Measurements from ENCODE around the gene PLAC9. TPM values are rescaled to one million over a fixed set of nuclear protein-coding genes. Genes with fewer than 3 reads are reported as not detected.
"Not testable (repeated sequence)": the region's sequence is repeated elsewhere in the genome, so short reads cannot be mapped to it uniquely, and the experiment has no call there.

PLAC9 gene
- total RNA-seq, 1 donor = 19.2 TPM

DNA sequence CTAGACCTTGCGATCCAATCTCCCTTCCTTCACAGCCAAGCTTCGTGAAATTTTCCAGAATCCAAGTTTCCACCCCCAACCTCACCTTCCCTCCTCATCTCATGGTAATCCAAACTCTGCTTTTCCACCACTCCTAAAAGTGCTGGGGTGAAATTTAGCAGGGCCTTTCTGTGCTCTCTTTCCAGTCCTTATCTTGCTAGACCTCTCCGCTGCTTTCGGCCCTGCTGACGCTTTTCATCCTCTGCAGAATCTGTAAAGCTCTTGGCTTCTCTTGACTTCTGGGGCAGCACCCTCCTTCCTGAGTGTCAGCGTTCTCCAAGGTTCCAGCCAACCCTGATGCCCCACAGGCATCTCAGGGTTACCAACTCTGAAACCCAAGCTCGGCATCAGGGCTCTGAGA, 7.7 kb downstream of the PLAC9 start:
- Histone ChIP-seq H2AFZ (ENCODE audit: low read length) (no peak overlapping the region), H3K27me3 (ENCODE audit: insufficient read depth, low read length) (no peaks in the 10 kb centered on the region), H3K4me3 (ENCODE audit: insufficient read depth, low read length) (no peak overlapping the region), H3K4me1 (ENCODE audit: insufficient read depth, low read length) (peaks cover 28% of the 10 kb centered on the region), H4K20me1 (ENCODE audit: insufficient read depth, low read length) (peaks cover 3% of the 10 kb centered on the region), H3K27ac (ENCODE audit: low read depth, low read length) (no peak overlapping the region), H3K9me3 (ENCODE audit: low read depth, low read length) (no peaks in the 10 kb centered on the region), H3K36me3 (ENCODE audit: insufficient read depth, low read length) (no peaks in the 10 kb centered on the region), H3K4me2 (ENCODE audit: insufficient read depth, low read length) (no peak overlapping the region), H3K79me2 (ENCODE audit: insufficient read depth, low read length) (no peaks in the 10 kb centered on the region)
- TF ChIP-seq, protein P1, sequence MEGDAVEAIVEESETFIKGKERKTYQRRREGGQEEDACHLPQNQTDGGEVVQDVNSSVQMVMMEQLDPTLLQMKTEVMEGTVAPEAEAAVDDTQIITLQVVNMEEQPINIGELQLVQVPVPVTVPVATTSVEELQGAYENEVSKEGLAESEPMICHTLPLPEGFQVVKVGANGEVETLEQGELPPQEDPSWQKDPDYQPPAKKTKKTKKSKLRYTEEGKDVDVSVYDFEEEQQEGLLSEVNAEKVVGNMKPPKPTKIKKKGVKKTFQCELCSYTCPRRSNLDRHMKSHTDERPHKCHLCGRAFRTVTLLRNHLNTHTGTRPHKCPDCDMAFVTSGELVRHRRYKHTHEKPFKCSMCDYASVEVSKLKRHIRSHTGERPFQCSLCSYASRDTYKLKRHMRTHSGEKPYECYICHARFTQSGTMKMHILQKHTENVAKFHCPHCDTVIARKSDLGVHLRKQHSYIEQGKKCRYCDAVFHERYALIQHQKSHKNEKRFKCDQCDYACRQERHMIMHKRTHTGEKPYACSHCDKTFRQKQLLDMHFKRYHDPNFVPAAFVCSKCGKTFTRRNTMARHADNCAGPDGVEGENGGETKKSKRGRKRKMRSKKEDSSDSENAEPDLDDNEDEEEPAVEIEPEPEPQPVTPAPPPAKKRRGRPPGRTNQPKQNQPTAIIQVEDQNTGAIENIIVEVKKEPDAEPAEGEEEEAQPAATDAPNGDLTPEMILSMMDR (IDR thresholded peaks at IDR 0.05; ENCODE audit: extremely low read depth, low read depth, low read length) = no peak
- no peak for DNase-seq (ENCODE audit: insufficient read length, low spot score, missing footprints)

DNA sequence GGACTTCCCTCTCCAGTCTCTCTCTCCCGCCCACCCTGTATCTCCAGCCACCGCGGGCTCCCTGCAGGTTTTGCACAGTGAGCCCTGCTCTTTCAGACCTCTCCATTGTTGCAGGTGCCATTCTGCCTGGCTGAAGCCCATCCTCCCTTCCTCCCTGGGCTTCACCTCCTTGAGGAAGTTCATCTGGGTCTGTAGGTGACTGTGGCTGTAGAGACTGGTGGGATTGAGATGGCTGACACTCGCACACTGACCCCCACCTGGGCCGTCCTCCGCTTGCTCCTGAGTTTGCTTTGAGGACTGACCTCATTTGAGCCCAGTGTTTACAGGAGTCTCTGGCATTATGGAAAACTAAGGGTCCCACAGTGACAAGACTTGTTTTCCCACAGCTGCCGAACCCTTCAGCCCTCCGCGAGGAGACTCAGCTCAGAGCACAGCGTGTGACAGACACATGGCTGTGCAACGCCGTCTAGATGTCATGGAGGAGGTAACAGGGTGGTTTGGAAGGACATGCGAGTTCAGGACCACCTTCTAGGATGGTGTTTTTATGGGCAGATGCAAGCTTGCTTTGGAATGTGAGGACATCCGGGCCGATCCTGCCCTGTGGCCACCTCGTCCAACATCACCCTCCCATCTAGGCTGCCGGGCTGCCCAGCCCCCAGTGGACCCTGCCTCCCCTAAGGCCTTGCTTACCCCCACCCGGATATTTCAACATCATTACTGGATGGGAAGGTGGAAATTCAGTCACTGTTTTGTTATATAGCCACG, 9.3 kb downstream of the PLAC9 start:
- TF ChIP-seq, protein P1 (IDR thresholded peaks at IDR 0.05; ENCODE audit: extremely low read depth, low read depth, low read length) = no peak
- no peak overlapping the region for H2AFZ ChIP-seq (ENCODE audit: low read length)
- no peak overlapping the region for H3K4me3 ChIP-seq (ENCODE audit: insufficient read depth, low read length)
- DNase-seq (ENCODE audit: insufficient read length, low spot score, missing footprints) = no peak
- H3K4me2 ChIP-seq (ENCODE audit: insufficient read depth, low read length) = no peak overlapping the region
- H3K27ac ChIP-seq (ENCODE audit: low read depth, low read length) = no peak overlapping the region
- H3K4me1 ChIP-seq (ENCODE audit: insufficient read depth, low read length) = peaks cover 22% of the 10 kb centered on the region
- no peaks in the 10 kb centered on the region for H3K36me3 ChIP-seq (ENCODE audit: insufficient read depth, low read length)
- no peaks in the 10 kb centered on the region for H3K27me3 ChIP-seq (ENCODE audit: insufficient read depth, low read length)
- H3K9me3 ChIP-seq (ENCODE audit: low read depth, low read length) = no peaks in the 10 kb centered on the region
- no peaks in the 10 kb centered on the region for H3K79me2 ChIP-seq (ENCODE audit: insufficient read depth, low read length)
- peaks cover 3% of the 10 kb centered on the region for H4K20me1 ChIP-seq (ENCODE audit: insufficient read depth, low read length)

DNA sequence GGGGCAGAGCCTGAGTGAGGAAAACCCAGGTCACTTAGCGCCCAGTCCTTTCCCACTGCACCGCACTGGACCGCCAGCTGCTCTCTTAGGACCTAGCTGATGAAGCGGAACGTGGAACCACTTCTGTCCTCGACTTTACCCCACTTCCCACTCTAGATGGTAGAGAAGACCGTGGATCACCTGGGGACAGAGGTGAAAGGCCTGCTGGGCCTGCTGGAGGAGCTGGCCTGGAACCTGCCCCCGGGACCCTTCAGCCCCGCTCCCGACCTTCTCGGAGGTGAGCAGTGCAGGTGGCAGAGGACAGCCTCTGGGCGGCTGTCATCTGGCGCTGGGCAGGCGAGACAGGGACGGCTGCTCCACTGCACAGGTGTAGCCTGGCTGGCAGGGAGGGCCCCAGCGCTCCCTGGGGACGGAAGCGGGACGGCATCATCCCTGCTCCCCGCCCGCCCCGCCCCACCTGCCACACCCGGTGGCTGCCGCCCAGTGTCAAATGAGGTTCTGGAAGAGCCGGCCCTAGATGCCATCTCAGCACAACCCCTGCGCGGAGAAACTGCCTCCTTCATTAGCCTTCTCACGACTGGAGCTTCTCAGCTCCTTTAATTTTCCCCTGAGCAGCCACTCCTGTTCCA, 11.7 kb downstream of the PLAC9 start:
- H4K20me1 ChIP-seq (ENCODE audit: insufficient read depth, low read length) = peaks cover 3% of the 10 kb centered on the region
- H3K9me3 ChIP-seq (ENCODE audit: low read depth, low read length) = no peaks in the 10 kb centered on the region
- H3K36me3 ChIP-seq (ENCODE audit: insufficient read depth, low read length) = peaks cover 16% of the 10 kb centered on the region
- peak; percentile 51 for DNase-seq (ENCODE audit: insufficient read length, low spot score, missing footprints)
- no peak overlapping the region for H3K4me3 ChIP-seq (ENCODE audit: insufficient read depth, low read length)
- no peaks in the 10 kb centered on the region for H3K27me3 ChIP-seq (ENCODE audit: insufficient read depth, low read length)
- no peak overlapping the region for H3K4me2 ChIP-seq (ENCODE audit: insufficient read depth, low read length)
- no peak overlapping the region for H2AFZ ChIP-seq (ENCODE audit: low read length)
- peaks cover 11% of the 10 kb centered on the region for H3K4me1 ChIP-seq (ENCODE audit: insufficient read depth, low read length)
- no peak overlapping the region for H3K27ac ChIP-seq (ENCODE audit: low read depth, low read length)
- TF ChIP-seq, protein P1 (IDR thresholded peaks at IDR 0.05; ENCODE audit: extremely low read depth, low read depth, low read length) = no peak
- no peaks in the 10 kb centered on the region for H3K79me2 ChIP-seq (ENCODE audit: insufficient read depth, low read length)

DNA sequence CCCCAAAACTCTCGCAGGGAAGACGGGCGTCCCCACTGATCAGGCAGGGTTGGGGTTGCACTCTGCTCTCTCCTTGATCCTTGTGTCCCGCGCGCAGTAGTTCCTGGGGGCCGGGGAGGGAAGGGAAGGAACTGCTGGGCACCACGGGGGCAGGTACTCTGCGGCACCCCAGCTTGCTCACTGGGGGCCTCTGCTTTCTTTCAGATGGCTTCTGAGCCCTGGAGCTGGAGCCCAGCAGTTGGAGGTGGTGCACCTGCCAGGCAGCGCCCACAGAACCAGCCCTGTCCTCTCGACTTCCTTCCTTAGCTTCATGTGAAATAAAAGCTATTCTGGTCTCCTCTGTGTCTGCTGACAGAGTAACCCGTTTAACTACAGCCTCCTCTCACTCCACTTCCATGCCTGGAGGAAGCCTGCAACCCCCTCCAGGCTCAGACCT, 12.2 kb downstream of the PLAC9 start:
- H3K4me2 ChIP-seq (ENCODE audit: insufficient read depth, low read length) = no peak overlapping the region
- TF ChIP-seq, protein P1 (IDR thresholded peaks at IDR 0.05; ENCODE audit: extremely low read depth, low read depth, low read length) = no peak

DNA sequence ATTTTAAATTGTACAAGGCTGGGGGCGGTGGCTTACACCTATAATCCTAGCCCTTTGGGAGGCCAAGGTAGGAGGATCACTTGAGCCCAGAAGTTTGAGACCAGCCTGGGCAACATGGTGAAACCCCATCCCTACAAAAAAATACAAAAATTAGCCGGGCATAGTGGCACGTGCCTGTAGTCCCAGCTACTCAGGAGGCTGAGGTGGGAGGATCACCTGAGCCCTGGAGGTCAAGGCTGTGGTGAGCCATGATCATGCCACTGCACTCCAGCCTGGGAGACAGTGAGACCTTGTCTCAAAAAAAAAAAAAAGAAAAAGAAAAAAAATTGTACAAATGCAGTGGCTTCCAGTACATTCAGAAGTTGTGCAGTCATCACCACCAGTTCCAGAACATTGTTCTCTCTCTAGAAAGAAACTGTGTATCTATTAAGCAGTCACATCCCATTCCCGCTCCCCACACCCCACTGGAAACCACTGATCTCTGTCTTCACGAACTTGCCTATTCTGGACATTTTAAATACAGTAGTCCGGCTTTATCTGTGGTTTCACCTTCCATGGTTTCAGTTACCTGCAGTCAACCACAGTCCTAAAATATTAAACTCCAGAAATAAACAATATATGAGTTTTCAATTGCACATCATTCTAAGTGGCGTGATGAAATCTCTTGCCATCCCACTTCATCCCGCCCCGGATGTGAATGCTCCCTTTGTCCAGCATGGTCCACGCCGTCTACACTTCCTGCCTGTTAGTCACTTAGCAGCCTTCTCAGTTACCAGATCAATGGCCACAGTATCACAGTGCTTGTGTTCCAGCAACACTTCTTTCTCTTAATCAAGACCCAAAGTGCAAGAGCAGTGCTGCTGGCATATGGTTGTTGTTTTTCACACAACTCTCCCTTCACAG, 13.1 kb downstream of the PLAC9 start:
- not testable (repeated sequence) for H3K79me2 ChIP-seq (ENCODE audit: insufficient read depth, low read length); H4K20me1 ChIP-seq (ENCODE audit: insufficient read depth, low read length); H3K4me3 ChIP-seq (ENCODE audit: insufficient read depth, low read length); H2AFZ ChIP-seq (ENCODE audit: low read length); H3K27me3 ChIP-seq (ENCODE audit: insufficient read depth, low read length); H3K9me3 ChIP-seq (ENCODE audit: low read depth, low read length)
- peak; percentile 87 for DNase-seq (ENCODE audit: insufficient read length, low spot score, missing footprints)
- H3K36me3 ChIP-seq (ENCODE audit: insufficient read depth, low read length) = peaks cover 29% of the 10 kb centered on the region
- H3K4me2 ChIP-seq (ENCODE audit: insufficient read depth, low read length) = peak overlapping the region; percentile 18
- H3K27ac ChIP-seq (ENCODE audit: low read depth, low read length) = peak overlapping the region; percentile 50
- peaks cover 11% of the 10 kb centered on the region for H3K4me1 ChIP-seq (ENCODE audit: insufficient read depth, low read length)

More for the DNA sequence above, 12.2 kb downstream of the PLAC9 start:
- Histone ChIP-seq H3K4me3 (ENCODE audit: insufficient read depth, low read length) (no peak overlapping the region), H3K27me3 (ENCODE audit: insufficient read depth, low read length) (no peaks in the 10 kb centered on the region), H2AFZ (ENCODE audit: low read length) (no peak overlapping the region), H3K9me3 (ENCODE audit: low read depth, low read length) (no peaks in the 10 kb centered on the region), H3K27ac (ENCODE audit: low read depth, low read length) (peak overlapping the region; percentile 50), H4K20me1 (ENCODE audit: insufficient read depth, low read length) (peaks cover 3% of the 10 kb centered on the region), H3K36me3 (ENCODE audit: insufficient read depth, low read length) (peaks cover 21% of the 10 kb centered on the region), H3K4me1 (ENCODE audit: insufficient read depth, low read length) (peaks cover 11% of the 10 kb centered on the region), H3K79me2 (ENCODE audit: insufficient read depth, low read length) (no peaks in the 10 kb centered on the region)
- no peak for DNase-seq (ENCODE audit: insufficient read length, low spot score, missing footprints)
